Astrocyte (in vitro differentiated cells and primary cell): Measurements from ENCODE around the gene CACNA1D. TPM values are rescaled to one million over a fixed set of nuclear protein-coding genes. Genes with fewer than 3 reads are reported as not detected.

Experiments
- DNase-seq: peaks from one replicate; pipeline ENCODE4 v3.0.0-alpha.2; 2010; ENCODE audit warnings: low read depth
- FAIRE-seq: peaks from 2 replicates; lab custom pipeline; 2011; peaks lifted over from hg19 to GRCh38; lab: Jason Lieb, UNC
- H2AFZ ChIP-seq: 2 replicates; pipeline ENCODE4 v1.6.0; 2012; ENCODE audit warnings: low read depth, low read length, inconsistent platforms
- H3K27ac ChIP-seq: 2 replicates; pipeline ENCODE4 v1.5.1; 2011; ENCODE audit warnings: low read depth, low read length, inconsistent platforms
- H3K27me3 ChIP-seq: 2 replicates; pipeline ENCODE4 v1.6.0; 2011; ENCODE audit warnings: low read length, inconsistent platforms; ENCODE audit not compliant: insufficient read depth
- H3K36me3 ChIP-seq: 2 replicates; pipeline ENCODE4 v1.5.1; 2011; ENCODE audit warnings: low read length, inconsistent platforms; ENCODE audit not compliant: insufficient read depth
- H3K4me1 ChIP-seq: 2 replicates; pipeline ENCODE4 v1.5.1; 2011; ENCODE audit warnings: low read length, inconsistent platforms; ENCODE audit not compliant: insufficient read depth
- H3K4me2 ChIP-seq: 2 replicates; pipeline ENCODE4 v1.6.0; 2012; ENCODE audit warnings: low read length, inconsistent platforms
- H3K4me3 ChIP-seq: 2 replicates; pipeline ENCODE4 v1.5.1; 2011; ENCODE audit warnings: low read depth, mild to moderate bottlenecking, low read length, inconsistent platforms; ENCODE audit not compliant: insufficient read depth
- H3K79me2 ChIP-seq: 2 replicates; pipeline ENCODE4 v1.6.0; 2012; ENCODE audit warnings: mild to moderate bottlenecking, low read length, inconsistent platforms; ENCODE audit not compliant: insufficient read depth
- H3K9ac ChIP-seq: 2 replicates; pipeline ENCODE4 v1.6.0; 2012; ENCODE audit warnings: mild to moderate bottlenecking, low read length, inconsistent platforms
- H3K9me3 ChIP-seq: 2 replicates; pipeline ENCODE4 v1.5.1; 2012; ENCODE audit warnings: low read depth, mild to moderate bottlenecking, low read length, inconsistent platforms; ENCODE audit not compliant: insufficient read depth
- H4K20me1 ChIP-seq: 2 replicates; pipeline ENCODE4 v1.6.0; 2012; ENCODE audit warnings: low read length, inconsistent platforms; ENCODE audit not compliant: insufficient read depth
- H3K27ac Mint-ChIP-seq: one replicate; pipeline ENCODE4 v1.8.0; 2021; ENCODE audit warnings: mild to moderate bottlenecking, mixed read lengths; ENCODE audit not compliant: unreplicated experiment
- H3K27me3 Mint-ChIP-seq: one replicate; pipeline ENCODE4 v1.8.0; 2021; ENCODE audit warnings: low read depth, mixed read lengths; ENCODE audit not compliant: unreplicated experiment
- H3K36me3 Mint-ChIP-seq: one replicate; pipeline ENCODE4 v1.8.0; 2021; ENCODE audit warnings: low read depth, mixed read lengths; ENCODE audit not compliant: unreplicated experiment
- H3K4me1 Mint-ChIP-seq: one replicate; pipeline ENCODE4 v1.8.0; 2021; ENCODE audit warnings: low read depth, mixed read lengths; ENCODE audit not compliant: unreplicated experiment
- H3K4me3 Mint-ChIP-seq: one replicate; pipeline ENCODE4 v1.8.0; 2021; ENCODE audit warnings: mild to moderate bottlenecking, moderate library complexity, mixed read lengths; ENCODE audit not compliant: unreplicated experiment
- H3K9me3 Mint-ChIP-seq: one replicate; pipeline ENCODE4 v1.8.0; 2021; ENCODE audit warnings: mild to moderate bottlenecking, mixed read lengths; ENCODE audit not compliant: unreplicated experiment
- CTCF ChIP-seq: IDR thresholded peaks from 2 replicates; pipeline ENCODE4 v1.5.1; 2011; ENCODE audit warnings: low read depth, mild to moderate bottlenecking, inconsistent platforms, low read length, moderate library complexity; ENCODE audit not compliant: insufficient read depth
- EZH2 ChIP-seq: IDR thresholded peaks from 2 replicates; pipeline ENCODE4 v1.6.1; 2012; ENCODE audit warnings: mild to moderate bottlenecking, low read length, inconsistent platforms; ENCODE audit not compliant: insufficient read depth
- total RNA-seq: library from RNA; stranded (reverse); gene quantifications from 2 replicates; pipeline ENCODE4 v1.2.1, GENCODE V29; 2021

Gene CACNA1D
- total RNA-seq, 1 donor from 2014 or later, result 0.41 TPM

- Mint-ChIP-seq H3K9me3 (no peaks in the 10 kb centered on the region), H3K36me3 (no peaks in the 10 kb centered on the region), H3K4me3 (no peak overlapping the region), H3K27me3 (peaks cover 32% of the 10 kb centered on the region), H3K4me1 (peaks cover 12% of the 10 kb centered on the region), H3K27ac (no peak overlapping the region)
- no peak overlapping the region for H3K27ac ChIP-seq
- FAIRE-seq (no peak), DNase-seq (no peak)
- no peaks in the 10 kb centered on the region for H3K79me2 ChIP-seq
- no peak overlapping the region for H3K4me2 ChIP-seq
- no peak overlapping the region for H2AFZ ChIP-seq
- no peak for TF ChIP-seq EZH2
- peaks cover 8% of the 10 kb centered on the region for H3K4me1 ChIP-seq
- no peaks in the 10 kb centered on the region for H3K27me3 ChIP-seq
- no peaks in the 10 kb centered on the region for H3K36me3 ChIP-seq
- no peaks in the 10 kb centered on the region for H4K20me1 ChIP-seq
- no peak overlapping the region for H3K4me3 ChIP-seq
- no peak overlapping the region for H3K9ac ChIP-seq
- no peaks in the 10 kb centered on the region for H3K9me3 ChIP-seq
These were observed 286.4 kb downstream of the CACNA1D start for GRCh38 chr3:53780806-53781205.

GRCh38 chr3:53787016-53787415 is 292.6 kb downstream of the CACNA1D start:
- Histone ChIP-seq H4K20me1 (no peaks in the 10 kb centered on the region), H3K9me3 (no peaks in the 10 kb centered on the region), H3K4me1 (no peaks in the 10 kb centered on the region), H3K27ac (no peak overlapping the region), H3K4me2 (no peak overlapping the region), H3K79me2 (no peaks in the 10 kb centered on the region), H3K4me3 (no peak overlapping the region), H2AFZ (no peak overlapping the region), H3K9ac (no peak overlapping the region), H3K36me3 (no peaks in the 10 kb centered on the region), H3K27me3 (peaks cover 3% of the 10 kb centered on the region)
- no peak for TF ChIP-seq EZH2
- no peak for TF ChIP-seq CTCF
- Mint-ChIP-seq H3K27ac (no peak overlapping the region), H3K9me3 (no peaks in the 10 kb centered on the region), H3K4me1 (no peaks in the 10 kb centered on the region), H3K36me3 (no peaks in the 10 kb centered on the region), H3K27me3 (peaks cover 42% of the 10 kb centered on the region), H3K4me3 (no peak overlapping the region)
- no peak for DNase-seq
- no peak for FAIRE-seq

- H3K36me3 ChIP-seq, result no peaks in the 10 kb centered on the region
- Mint-ChIP-seq H3K27ac (no peak overlapping the region), H3K4me3 (no peak overlapping the region), H3K36me3 (no peaks in the 10 kb centered on the region), H3K4me1 (no peaks in the 10 kb centered on the region), H3K27me3 (peaks cover 39% of the 10 kb centered on the region), H3K9me3 (no peaks in the 10 kb centered on the region)
- H3K27me3 ChIP-seq, result peaks cover 3% of the 10 kb centered on the region
- H2AFZ ChIP-seq, result no peak overlapping the region
- H3K4me2 ChIP-seq, result no peak overlapping the region
- no peak overlapping the region for H3K9ac ChIP-seq
- H3K79me2 ChIP-seq, result no peaks in the 10 kb centered on the region
- no peaks in the 10 kb centered on the region for H3K4me1 ChIP-seq
- no peak overlapping the region for H3K4me3 ChIP-seq
- TF ChIP-seq CTCF, result no peak
- no peak for TF ChIP-seq EZH2
- H4K20me1 ChIP-seq, result no peaks in the 10 kb centered on the region
- DNase-seq (no peak), FAIRE-seq (no peak)
- H3K9me3 ChIP-seq, result no peaks in the 10 kb centered on the region
- no peak overlapping the region for H3K27ac ChIP-seq
These were observed 293.6 kb downstream of the CACNA1D start for GRCh38 chr3:53788038-53788437.
